M059J (cell line): ENCODE data around the gene NR6A1. TPM values are rescaled to one million over a fixed set of nuclear protein-coding genes. Genes with fewer than 3 reads are reported as not detected.
A peak's percentile ranks its signal among the peaks of the same experiment; 100 is the strongest.

Experiments used
- DNase-seq: peaks from one replicate; pipeline ENCODE4 v3.0.0-alpha.2; 2012; ENCODE audit warnings: low read depth
- total RNA-seq: library from RNA; depleted of rRNA; stranded (reverse); fragments of >200 nt; shearing (Covaris generic); gene quantifications from 2 replicates; pipeline ENCODE4 v1.2.3, GENCODE V29; 2014

The NR6A1 gene
- total RNA-seq, 1 experiment from 2014 or later: 1.4 TPM

DNA sequence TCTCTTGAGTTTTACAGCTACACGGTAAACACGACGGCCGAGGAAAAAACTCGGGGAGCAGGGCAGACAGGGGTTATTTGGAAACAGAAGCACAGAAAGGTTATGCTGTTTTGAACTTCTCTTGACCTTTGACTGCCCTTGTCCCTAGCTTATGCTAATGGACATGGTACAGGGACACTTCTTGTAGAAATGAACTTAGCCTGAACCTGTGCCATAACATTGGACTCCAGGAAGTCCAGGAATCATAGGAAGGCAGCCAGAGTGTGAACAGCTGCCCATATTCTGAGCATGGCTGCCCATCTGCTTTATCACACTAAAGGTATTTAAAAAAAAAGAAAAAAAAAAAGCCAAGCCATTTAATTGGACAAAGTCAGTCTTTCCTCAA, 46.1 kb downstream of the NR6A1 start:
- no peak for DNase-seq

DNA sequence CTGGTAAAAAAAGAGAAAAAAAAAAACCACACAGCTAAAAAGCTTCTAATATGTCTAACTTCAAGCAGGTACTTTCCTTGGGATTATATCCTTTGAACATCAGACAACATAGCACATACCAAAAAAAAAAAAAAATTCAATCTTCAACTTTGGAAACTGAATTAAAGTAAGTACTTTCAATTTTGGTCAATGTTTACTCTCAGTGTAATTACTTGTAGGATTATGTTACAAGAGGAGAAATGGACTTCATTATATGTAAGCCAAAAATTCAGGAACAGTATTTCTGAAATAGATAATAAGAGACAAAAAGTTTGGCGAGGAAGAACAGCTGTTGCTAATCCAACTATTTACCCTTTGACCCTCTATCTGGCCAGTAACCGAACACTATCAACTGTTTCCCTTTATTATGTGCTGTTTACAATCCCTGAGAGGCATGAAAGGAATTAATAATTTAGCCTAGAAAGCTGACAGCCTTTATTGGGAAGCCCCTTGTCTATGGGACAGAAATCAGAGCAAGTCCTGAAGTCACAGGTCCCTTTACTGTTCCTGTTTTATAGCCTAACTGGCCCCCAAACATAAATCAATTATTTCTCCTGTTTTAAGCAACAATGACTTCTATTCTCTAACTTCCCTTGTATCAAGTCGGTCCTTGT, 46.6 kb downstream of the NR6A1 start:
- DNase-seq: no peak

DNA sequence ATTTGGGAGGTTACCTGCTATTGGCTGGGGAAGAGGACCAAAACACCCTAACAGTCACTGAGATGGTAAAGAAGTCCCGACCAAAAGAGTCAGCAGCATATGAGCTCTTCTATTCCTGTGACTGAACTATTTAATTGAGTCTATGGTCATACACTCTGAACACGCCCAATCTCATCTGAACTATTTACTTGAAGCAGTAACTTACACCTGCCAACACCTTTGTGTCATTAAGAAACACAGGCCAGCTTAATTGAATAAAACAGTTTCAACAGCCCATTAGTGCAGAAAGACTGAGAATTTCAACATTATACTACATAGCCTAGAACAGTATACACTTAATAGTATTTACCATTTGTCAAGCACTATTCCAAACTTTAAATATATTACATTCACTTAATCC, 47.8 kb downstream of the NR6A1 start:
- no peak for DNase-seq

DNA sequence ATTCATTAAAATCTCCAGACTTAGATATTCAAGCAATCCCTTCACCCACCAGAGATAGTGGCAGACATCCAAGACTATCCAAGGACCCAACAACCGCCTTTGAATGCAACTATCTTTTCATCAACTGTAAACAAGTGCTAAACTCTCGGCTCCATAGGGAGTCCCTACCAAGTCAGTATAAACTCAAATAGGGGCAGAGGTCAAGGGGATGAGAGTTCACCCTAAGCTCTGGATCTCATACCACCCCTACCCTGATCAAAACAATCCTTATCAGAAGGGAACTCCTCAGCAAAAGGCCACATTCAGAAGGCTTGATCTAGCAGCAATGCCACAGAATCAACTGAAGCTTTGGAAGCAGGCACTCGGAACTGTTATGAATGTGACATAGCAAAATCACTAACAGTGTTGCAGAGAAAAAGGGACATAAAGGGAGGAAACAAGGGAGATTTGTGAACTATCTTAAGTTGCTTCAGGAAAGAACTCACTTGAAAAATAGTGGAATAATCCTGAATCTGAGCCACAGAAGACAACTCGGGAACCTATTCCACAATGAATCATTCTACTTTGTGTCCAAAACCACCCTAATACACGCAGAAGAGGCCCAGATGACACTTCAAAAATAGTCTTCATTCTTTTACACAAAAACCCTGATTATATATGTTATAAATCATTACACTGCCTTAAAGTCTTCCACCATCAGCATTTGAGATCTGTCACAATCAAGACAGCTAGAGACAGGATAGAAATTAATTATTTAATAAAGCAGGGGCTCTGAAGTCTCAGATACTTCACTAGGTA, 49.8 kb downstream of the NR6A1 start:
- DNase-seq: peak; percentile 92

DNA sequence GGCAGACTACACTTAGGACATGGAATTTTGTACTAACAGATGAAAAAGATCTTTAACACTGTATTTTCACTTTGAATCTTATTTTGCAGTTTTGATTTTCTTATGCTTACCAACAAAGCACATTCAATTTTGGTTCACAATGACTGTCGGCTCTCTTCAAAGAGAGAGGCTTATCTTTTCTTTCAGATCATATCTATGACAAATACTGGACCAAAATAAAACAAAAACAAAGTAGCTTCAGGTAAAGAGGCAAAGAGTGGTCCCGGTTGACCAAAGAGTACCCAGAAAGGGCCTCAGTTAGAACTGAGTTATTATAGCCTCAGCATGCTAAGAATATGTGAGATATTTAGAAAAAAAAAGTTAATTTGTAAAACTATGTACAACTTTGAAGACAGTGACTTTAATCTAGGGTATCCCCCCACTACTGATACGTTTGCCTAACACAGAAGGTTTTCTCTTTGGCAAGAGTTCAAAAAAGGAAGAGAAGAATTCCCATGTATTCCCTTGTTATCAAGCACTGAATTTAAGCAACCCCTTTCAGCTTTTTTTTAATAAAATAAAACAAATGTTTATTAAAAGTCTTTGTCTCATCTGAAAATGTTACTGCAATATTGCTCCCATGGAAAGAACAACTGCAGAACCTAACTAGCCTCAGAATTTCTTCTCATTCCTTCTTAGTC, 50.5 kb downstream of the NR6A1 start:
- no peak for DNase-seq

DNA sequence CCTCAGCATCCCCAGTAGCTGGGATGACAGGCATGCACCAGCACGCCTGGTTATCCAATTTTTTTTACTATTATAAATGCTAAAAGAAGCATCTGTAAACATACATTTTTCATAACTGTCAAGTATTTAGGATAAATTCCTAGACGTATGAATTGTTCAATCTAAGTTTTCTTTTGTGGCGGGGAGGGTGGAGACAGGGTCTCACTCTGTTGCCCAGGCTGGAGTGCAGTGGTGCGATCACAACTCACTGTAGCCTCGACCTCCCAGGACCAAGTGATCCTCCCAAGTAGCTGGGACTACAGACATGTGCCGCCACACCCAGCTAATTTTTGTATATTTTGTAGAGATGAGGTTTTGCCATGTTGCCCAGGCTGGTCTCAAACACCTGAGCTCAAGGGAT, 52.2 kb downstream of the NR6A1 start:
- DNase-seq: no peak

- no peak for DNase-seq
Measured at GRCh38 chr9:124717597-124717996, 53.5 kb downstream of the NR6A1 start.

GRCh38 chr9:124716808-124717207, 54.3 kb downstream of the NR6A1 start:
- peak; percentile 88 for DNase-seq

DNA sequence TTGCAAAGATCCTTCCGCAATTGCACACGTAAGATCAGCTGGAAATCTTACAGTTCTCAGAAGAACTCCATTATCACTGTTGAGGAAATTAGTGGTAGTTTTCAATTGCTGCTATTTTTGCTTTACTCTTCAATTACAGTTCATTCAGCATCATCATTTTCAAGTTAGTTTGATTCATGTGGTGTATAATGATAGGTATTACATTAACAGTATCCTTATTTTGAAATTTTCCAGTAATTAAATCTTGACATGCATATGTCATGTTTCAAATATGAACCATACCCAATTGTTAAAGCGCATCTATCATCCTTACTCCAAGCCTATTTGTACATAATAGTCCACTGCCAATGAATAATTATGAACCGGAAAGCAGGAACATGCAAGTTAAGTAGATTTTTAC, 60.3 kb downstream of the NR6A1 start:
- no peak for DNase-seq

DNA sequence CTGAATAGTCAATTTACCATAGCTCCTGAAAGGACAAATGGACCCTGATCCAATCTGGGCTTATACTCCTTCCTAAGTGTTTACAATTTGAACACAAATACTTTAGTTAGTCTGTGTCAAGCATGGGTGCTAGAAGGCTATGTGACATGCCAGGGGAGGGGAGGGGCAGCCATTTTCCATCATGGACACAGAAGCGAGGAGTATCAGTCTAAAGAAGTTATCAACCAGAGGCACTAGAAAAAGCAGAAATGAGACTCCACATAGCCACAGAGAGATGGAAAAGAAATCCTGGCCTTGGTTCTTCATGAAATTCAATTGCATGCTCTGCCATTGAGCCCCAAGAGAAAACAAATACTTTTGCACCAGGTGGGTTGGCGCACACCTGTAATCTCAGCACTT, 61.8 kb downstream of the NR6A1 start:
- DNase-seq: no peak

- peak; percentile 99 for DNase-seq
Measured at GRCh38 chr9:124708633-124709291, 62.3 kb downstream of the NR6A1 start.

- DNase-seq: peak; percentile 77
Measured at GRCh38 chr9:124708074-124708473, 63.0 kb downstream of the NR6A1 start.

GRCh38 chr9:124707666-124708065, 63.4 kb downstream of the NR6A1 start:
- peak; percentile 78 for DNase-seq

DNA sequence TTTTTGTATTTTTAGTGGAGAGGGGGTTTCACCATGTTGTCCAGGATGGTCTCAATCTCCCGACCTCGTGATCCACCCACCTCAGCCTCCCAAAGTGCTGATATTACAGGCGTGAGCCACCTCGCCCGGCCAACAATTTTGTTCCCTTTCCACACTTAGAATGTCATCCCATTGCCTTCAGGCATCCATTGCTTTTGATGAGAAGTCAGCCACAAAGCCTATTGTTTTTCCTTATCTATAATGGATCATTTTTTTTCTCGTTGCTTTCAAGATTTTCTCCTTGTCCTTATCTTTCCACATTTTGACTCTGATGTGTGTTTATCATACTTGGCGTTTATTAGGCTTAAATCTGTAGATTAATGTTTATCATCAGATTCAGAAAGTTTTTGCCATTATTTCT, 64.4 kb downstream of the NR6A1 start:
- no peak for DNase-seq

GRCh38 chr9:124699575-124699974, 71.5 kb downstream of the NR6A1 start:
- DNase-seq: no peak

GRCh38 chr9:124698265-124698664, 72.8 kb downstream of the NR6A1 start:
- DNase-seq: peak; percentile 85

DNA sequence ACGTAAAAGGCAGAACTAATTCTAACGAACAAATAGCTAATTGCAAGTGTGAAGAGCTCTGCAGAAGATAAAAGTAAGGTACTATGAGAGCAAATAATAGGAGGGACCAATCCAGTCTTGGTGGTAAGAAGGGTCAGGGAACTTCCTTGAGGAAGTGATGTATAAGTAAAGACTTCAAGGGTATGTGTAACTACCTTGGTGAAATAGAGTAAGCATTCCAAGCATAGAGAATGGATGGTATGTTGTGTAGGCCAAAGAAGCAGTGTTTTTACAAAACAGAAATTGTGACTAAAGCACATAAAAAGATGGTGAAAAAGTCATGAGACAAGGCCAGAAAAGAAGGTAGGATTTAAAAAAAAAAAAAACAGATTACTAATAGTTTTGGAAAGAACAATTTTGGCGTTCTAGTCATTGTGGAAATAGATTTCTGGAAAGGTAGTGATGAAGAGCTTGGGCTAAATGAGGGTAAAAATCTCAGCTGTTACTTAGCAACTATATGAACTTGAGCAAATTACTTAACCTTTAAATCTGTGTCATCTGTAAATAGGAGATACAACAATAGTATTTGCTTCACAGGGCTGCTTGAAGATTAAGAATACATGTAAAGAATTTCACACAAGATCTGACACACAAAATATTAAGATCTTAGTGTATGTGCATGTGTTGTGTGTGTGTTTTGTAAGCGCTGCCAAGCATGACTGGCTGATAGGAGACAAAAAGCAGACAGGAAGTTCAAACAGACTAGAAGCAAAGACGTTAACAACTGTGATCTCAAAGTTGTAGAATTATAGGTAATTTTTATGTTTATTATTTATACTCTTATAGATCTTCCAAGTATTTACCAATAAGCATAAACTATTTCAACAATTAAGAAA, 73.5 kb downstream of the NR6A1 start:
- DNase-seq: peak; percentile 65

- peak; percentile 86 for DNase-seq
Measured at GRCh38 chr9:124696101-124696500, 75.0 kb downstream of the NR6A1 start.

DNA sequence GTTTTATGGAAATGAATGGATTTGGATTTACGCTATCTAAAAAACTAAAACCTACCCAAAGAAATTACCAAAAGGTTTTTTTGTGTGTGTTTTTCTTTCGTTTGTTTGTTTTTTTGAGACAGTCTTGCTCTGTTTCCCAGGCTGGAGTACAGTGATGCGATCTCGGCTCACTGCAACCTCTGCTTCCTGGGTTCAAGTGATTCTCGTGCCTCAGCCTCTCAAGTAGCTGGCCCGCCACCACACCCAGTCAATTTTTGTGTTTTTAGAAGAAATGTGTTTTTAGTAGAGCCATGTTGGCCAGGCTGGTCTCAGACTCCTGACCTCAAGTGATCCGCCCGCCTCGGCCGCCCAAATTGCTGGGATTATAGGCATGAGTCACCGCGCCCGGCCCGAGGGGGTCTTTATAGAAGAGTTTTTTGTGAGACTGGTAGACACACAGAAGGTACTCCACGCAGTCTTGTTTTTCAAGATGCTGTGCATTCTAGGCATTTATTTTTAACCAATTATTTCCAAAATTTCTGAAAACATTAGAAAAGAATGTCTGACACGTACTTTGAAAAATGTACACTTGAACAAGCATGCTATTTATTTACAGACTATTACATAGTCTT, 75.7 kb downstream of the NR6A1 start:
- peak; percentile 89 for DNase-seq

DNA sequence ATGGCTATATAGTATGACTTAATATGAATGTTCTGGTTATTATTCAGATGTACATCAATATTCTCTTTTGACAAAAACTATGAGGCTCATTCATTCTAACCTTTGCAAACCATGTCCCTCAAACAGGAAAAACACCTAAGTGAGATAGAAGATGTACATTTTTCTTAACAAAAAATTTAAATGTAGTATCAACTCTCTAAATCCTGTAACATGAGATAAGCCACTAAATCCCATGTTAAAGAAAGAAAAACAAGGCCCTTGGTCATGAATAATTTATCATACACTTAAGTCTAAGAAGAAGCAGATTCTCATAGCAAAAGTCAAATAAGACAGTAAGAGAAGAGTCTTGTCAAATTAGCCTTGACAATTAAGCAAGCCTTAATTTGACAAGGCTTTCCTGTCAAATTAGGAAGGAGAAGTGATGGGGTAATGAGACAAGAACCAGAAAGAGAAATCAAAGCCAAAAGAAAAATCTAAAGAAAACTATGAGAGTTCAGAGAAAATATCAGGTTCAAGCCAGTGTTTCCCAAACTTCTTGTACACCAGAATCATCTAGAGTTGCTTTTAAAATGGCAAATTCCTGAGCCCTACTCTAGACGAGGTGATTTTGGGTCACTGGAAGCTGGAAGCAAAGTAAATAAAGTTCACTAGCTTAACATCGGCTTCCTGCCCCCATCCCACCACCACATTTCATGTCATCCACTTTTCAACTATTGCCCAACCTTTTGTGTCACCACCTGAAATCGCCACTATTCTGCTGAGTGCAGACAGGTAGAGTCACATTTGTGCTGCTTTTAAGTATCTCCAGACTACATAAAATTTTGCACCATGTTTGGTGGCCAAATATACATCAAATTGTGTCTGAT, 76.5 kb downstream of the NR6A1 start:
- peak; percentile 76 for DNase-seq
